ENCODE measurements around the gene IL12RB1. TPM values are rescaled to one million over a fixed set of nuclear protein-coding genes. Genes with fewer than 3 reads are reported as not detected.
A peak's percentile ranks its signal among the peaks of the same experiment; 100 is the strongest.

The IL12RB1 gene
- total and polyA plus RNA-seq, 2 of the 13 experiments (the other 11 are each of a cell fraction or from before 2014, with no cell fraction given): 0.03 to 0.04 TPM

- TF ChIP-seq ZNF382 (CRISPR knock-in tag; IDR thresholded peaks at IDR 0.05; ENCODE audit: borderline replicate concordance): no peak
- peak; percentile 86 for TF ChIP-seq MED1 (CRISPR knock-in tag; IDR thresholded peaks at IDR 0.05)
- TF ChIP-seq FOXO1 (CRISPR knock-in tag; IDR thresholded peaks at IDR 0.05): peak; percentile 57; the same call in 1 of the 2 replicates
- peak; percentile 56; the same call in 1 of the 2 replicates for TF ChIP-seq ZNF414 (CRISPR knock-in tag; IDR thresholded peaks at IDR 0.05)
- TF ChIP-seq ZSCAN5A (CRISPR knock-in tag; IDR thresholded peaks at IDR 0.05; ENCODE audit: borderline replicate concordance): no peak
- peak; percentile 94 for TF ChIP-seq NR2F6 (IDR thresholded peaks at IDR 0.05)
- TF ChIP-seq NR2F6 (CRISPR knock-in tag; IDR thresholded peaks at IDR 0.05): peak; percentile 99
- TF ChIP-seq, protein P1, sequence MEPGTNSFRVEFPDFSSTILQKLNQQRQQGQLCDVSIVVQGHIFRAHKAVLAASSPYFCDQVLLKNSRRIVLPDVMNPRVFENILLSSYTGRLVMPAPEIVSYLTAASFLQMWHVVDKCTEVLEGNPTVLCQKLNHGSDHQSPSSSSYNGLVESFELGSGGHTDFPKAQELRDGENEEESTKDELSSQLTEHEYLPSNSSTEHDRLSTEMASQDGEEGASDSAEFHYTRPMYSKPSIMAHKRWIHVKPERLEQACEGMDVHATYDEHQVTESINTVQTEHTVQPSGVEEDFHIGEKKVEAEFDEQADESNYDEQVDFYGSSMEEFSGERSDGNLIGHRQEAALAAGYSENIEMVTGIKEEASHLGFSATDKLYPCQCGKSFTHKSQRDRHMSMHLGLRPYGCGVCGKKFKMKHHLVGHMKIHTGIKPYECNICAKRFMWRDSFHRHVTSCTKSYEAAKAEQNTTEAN (CRISPR knock-in tag; conservative IDR thresholded peaks at IDR 0.05): peak; percentile 60; the same call in 1 of the 2 replicates
- TF ChIP-seq KLF16 (CRISPR knock-in tag; IDR thresholded peaks at IDR 0.05): peak in 1 of 2 experiments; percentile 85; a peak in 2 of 4 replicates
- TF ChIP-seq NPAS2 (CRISPR knock-in tag; IDR thresholded peaks at IDR 0.05; ENCODE audit: borderline replicate concordance): no peak
- no peak for TF ChIP-seq RFX5 (IDR thresholded peaks at IDR 0.05; ENCODE audit: low read depth, low read length)
- peak; percentile 57; the same call in 1 of the 2 replicates for TF ChIP-seq KDM3A (CRISPR knock-in tag; IDR thresholded peaks at IDR 0.05; ENCODE audit: low read depth)
- TF ChIP-seq SMAD3 (CRISPR knock-in tag; IDR thresholded peaks at IDR 0.05): peak; percentile 92; the same call in 1 of the 2 replicates
- TF ChIP-seq, protein P2, sequence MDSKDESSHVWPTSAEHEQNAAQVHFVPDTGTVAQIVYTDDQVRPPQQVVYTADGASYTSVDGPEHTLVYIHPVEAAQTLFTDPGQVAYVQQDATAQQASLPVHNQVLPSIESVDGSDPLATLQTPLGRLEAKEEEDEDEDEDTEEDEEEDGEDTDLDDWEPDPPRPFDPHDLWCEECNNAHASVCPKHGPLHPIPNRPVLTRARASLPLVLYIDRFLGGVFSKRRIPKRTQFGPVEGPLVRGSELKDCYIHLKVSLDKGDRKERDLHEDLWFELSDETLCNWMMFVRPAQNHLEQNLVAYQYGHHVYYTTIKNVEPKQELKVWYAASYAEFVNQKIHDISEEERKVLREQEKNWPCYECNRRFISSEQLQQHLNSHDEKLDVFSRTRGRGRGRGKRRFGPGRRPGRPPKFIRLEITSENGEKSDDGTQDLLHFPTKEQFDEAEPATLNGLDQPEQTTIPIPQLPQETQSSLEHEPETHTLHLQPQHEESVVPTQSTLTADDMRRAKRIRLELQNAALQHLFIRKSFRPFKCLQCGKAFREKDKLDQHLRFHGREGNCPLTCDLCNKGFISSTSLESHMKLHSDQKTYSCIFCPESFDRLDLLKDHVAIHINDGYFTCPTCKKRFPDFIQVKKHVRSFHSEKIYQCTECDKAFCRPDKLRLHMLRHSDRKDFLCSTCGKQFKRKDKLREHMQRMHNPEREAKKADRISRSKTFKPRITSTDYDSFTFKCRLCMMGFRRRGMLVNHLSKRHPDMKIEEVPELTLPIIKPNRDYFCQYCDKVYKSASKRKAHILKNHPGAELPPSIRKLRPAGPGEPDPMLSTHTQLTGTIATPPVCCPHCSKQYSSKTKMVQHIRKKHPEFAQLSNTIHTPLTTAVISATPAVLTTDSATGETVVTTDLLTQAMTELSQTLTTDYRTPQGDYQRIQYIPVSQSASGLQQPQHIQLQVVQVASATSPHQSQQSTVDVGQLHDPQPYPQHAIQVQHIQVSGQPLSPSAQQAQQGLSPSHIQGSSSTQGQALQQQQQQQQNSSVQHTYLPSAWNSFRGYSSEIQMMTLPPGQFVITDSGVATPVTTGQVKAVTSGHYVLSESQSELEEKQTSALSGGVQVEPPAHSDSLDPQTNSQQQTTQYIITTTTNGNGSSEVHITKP (CRISPR knock-in tag; IDR thresholded peaks at IDR 0.05; ENCODE audit: low read depth): 0 out of 2 replicates have a peak, but pooled peaks have one; percentile 4
- peak; percentile 88 to 96 for TF ChIP-seq NR2F1 (CRISPR knock-in tag; IDR thresholded peaks at IDR 0.05)
- peak; percentile 80 for TF ChIP-seq FOXP4 (CRISPR knock-in tag; IDR thresholded peaks at IDR 0.05)
- peak; percentile 69; the same call in 1 of the 2 replicates for TF ChIP-seq ZNF878 (CRISPR knock-in tag; IDR thresholded peaks at IDR 0.05)
- TF ChIP-seq SP4 (CRISPR knock-in tag; IDR thresholded peaks at IDR 0.05): no peak
- TF ChIP-seq NCOA2 (CRISPR knock-in tag; IDR thresholded peaks at IDR 0.05): peak; percentile 65; the same call in 1 of the 2 replicates
- TF ChIP-seq ZFY (CRISPR knock-in tag; IDR thresholded peaks at IDR 0.05): peak; percentile 38; the same call in 1 of the 2 replicates
Observed at GRCh38 chr19:18013210-18014111, 73.3 kb downstream of the IL12RB1 start (continued).
